Measurements from ENCODE around the gene PHF3. TPM values are rescaled to one million over a fixed set of nuclear protein-coding genes. Genes with fewer than 3 reads are reported as not detected.

The PHF3 gene
- total RNA-seq, 1 experiment from 2014 or later: 32.2 TPM

DNA sequence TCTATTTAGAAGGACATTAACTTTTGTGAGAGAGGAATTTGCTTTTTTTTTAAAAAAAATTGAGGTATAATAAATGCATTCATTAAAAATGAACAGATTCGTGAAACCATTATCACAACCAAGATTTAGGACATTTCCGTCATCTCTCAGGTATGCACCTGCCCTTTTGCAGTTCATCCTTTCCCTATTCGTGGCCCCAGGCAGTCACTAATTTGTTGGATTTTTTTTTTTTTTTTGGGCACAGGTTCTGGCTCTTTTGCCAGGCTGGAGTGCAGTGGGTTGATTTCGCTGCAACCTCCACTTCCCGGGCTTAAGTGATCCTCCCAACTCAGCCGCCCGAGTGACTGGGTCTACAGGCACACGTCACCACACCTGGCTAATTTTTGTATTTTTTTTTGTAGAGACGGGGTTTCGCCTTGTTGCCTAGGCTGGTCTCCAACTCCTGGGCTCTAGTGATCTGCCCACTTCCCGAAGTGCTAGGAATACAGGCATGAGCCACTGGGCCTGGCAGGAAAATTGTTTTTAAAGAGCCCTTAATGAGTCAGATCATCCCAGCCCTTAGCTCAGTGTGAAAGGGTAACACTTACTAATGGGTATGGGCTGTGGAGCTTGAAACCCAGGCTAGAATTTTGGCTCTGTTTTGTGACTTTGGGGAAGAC is 9.2 kb downstream of the PHF3 start:
- no peak for DNase-seq (ENCODE audit: extremely low read depth, low read depth)

DNA sequence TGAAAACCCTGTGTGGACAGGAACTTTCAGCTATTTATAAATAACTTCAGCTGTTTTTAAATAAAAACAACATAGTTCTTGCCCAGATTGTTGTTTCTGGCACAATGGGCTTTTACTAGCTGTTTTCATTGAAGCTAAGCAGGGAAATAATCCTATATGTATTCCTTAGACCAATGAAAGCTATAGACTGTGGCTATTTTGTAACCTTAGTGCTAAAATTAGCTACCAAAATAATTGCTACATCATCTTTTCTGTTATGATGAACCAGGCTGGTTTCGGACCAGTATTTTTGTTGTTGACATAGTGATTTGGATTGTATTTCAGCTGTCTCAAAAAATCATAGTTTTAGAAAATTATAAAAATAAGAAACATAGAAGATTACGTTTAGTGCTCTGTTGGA is 13.7 kb downstream of the PHF3 start:
- DNase-seq (ENCODE audit: extremely low read depth, low read depth): no peak

DNA sequence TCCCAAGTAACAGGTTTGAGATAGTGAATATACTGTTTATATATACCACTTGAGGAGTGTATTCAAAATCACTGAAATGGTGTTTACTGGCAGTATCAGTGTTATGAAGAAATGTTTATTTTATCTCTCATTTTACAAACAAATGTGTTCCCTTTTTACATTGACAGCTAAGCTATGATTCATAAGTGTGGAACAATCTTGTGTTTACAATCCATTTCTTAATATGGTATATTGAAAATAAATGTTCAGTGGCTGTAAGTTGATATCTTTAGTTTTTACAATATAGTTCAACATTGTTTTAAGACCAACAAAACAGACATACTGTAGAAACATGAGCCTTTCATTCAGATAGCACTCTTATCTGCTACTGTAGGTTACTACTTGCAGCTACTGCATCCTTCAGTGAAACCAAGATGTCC is 14.3 kb downstream of the PHF3 start:
- DNase-seq (ENCODE audit: extremely low read depth, low read depth): peak; percentile 19

DNA sequence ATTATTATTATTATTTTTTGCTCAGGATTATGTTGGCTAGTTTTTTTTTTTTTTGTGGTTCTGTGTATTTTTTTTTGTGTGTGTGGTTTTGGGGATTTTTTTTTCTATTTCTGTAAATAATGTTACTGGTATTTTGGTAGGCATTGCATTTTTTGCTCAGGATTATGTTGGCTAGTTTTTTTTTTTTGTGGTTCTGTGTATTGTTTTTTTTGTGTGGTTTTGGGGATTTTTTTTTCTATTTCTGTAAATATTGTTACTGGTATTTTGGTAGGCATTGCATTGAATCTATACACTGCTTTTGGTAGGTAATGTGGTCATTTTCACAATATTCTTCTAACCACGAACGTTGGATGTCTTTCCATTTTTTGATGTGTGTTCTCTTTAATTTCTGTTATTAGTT is 17.4 kb downstream of the PHF3 start:
- no peak for DNase-seq (ENCODE audit: extremely low read depth, low read depth)

DNA sequence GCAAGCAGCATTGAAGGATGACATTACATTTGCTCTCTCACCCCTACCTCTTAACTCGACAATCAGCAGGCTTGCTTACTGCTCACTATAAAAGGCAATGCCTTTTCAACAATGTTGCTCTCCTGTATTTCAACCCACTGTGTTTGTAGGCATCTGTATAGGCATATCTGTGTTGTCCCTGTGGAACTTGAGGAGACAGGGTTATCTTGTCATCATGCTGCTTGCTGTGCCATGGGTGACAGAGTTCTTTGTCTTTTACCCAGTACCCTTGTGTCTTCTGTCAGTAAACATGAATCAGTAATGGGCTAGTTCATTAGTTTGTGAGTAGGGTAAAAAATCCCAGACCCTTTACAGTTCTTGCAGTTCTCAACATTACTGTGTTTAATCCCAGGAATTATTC is 25.2 kb downstream of the PHF3 start:
- DNase-seq (ENCODE audit: extremely low read depth, low read depth): no peak

DNA sequence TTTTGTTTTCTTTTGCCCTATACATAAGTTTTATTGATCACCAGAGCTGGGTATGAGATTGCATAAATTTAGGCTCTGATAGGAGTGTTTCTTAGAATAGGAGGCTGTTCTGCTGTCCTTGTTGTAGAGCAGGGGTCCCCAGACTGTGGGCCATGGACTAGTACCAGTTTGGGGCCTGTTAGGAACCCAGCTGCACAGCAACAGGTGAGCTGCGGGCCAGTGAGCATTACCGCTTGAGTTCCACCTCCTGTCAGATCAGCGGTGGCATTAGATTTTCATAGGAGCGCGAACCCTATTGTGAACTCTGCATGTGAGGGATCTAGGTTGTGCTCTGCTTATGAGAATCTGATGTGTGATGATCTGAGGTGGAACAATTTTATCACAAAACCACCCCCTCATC is 26.2 kb downstream of the PHF3 start:
- no peak for DNase-seq (ENCODE audit: extremely low read depth, low read depth)

DNA sequence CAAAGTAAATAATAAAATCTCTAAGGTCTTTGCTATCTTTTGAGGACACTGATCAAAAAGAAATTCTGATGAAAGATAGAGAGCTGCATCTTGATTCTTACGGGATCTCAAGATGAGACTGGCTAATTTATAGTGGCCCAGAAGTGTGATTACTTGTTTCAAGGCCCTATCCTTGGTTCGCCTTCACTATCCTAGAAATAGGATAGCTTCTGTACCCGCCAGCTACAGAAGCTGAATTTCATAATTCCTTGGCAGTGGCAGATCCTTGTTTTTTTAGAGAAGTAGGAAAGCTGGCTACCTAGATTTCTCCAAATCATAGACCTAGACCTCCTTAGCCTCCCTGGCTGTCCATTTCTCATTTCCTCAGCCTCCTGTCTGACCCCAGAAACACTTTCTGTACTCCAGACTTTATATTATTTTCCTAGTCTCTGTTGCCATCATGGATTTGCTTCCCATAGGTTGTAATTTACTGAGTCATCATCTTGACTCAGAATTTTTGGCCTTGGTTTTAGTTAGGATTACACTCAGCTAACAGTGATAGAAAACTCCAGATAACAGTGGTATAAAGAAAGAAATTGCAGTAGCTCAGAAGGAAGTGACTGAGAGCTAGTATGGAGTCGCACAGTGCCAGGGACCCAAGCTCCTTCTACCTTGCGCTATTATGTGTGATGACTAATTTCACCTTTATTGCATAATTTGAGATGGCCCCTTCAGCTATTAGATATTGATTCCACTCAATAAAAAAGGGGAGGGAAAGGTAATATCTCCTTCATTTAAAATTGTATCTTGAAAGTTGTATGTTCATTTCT is 27.7 kb downstream of the PHF3 start:
- DNase-seq (ENCODE audit: extremely low read depth, low read depth): no peak

DNA sequence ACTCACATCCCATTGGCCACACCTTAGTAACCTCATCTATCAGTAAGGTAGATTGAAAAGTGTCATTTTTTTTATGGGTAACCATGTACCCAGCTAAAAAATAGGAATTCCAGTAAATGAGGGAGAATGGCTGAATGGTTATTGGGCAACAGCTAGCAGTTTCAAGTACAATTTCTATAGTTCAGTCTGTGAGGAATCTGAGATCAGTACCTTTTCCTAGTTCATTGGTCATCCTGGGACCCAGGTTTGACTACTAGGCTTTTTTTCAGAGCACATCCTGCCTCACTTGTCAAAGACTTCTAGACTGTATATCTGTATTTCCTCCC is 28.3 kb downstream of the PHF3 start:
- no peak for DNase-seq (ENCODE audit: extremely low read depth, low read depth)

DNA sequence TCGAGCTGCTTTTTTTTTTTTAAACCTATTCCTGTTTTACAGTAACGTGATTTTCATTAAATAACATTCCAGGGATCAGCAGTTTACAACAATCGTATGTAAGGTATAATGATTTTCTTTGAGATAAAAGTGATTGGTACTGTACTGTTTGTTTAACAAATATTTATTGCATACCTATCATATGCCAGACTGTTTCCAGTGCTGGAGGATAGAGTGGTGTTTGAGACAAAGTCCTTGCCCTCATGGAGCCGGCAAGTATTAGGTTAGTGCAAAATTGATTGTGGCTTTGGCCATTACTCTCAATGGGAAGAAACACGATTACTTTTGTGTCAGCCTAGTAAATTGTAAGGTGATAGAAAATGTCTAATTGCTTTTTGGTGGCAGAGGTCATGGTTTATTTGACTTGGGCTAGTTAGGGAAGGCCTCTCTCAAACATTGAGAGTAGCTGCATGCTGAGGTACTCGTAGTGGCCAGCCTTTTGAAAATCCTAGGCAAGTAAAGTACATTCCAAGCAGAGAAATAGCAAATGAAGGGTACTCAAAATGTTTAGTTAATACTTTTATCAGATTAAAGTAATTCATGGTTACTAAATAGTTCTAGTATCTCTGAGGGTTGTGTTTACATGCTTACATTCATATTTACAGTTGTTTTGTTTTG is 35.6 kb downstream of the PHF3 start:
- DNase-seq (ENCODE audit: extremely low read depth, low read depth): no peak

DNA sequence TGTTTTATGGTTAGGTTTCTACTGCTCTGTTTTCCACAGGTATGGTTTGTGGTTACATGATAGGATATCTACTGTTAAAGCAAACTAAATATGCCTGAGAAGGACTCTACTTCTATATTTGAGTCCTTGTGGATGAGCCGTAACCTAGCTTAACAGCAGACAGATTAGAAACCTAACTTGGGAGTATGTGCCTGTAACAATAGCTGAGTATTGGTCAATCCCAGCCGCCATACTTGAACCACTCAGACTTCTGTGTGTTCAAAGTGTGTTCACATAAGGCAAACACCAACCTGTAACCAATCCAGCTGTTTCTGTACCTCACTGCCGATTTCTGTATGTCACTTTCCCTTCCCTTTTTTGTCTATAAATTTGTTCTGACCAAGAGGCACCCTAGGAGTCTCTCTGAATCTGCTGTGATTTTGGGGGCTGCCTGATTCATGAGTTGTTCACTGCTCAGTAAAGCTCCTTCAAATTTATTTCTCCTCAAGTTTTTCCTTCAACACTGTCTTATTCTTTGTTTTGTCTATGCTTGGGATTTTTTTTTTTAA is 37.1 kb downstream of the PHF3 start:
- DNase-seq (ENCODE audit: extremely low read depth, low read depth): no peak

DNA sequence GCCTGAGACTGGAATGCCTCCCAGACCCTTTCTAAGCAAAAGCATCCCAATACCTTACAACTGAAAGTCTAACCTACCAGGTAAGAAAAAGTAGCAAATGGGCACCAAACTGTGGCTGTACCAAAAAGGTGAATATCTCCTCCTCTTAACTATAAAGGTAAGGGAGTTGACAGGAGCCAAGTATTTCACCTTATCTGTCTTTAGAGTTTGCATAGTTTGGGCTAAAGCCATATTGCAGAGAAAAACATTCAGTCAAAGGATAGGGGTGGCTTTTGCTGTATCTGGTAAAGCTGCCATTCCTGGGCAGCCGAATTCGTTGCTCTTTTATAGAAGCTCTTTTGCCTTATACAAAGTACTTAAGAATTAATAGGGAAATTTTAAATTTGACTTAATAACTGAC is 38.1 kb downstream of the PHF3 start:
- no peak for DNase-seq (ENCODE audit: extremely low read depth, low read depth)

DNA sequence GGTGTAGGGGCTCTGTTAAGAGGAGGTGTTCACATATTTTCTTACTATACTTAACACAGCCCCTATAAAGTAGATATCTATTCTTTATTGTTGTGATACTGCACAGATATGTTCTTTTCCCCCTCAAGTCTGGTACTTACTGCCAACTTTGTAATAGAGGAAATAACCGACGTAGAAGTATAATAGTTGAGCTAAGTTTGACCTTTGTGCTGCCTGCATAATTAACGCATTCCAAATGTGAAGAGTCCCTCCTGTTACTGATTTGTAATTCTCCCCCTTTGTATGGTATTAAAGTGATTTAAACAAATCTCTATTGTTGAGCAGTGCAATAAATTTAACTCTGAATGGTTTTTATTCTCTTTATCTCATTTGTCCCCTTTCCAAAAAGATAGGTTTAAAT is 39.0 kb downstream of the PHF3 start:
- DNase-seq (ENCODE audit: extremely low read depth, low read depth): no peak

DNA sequence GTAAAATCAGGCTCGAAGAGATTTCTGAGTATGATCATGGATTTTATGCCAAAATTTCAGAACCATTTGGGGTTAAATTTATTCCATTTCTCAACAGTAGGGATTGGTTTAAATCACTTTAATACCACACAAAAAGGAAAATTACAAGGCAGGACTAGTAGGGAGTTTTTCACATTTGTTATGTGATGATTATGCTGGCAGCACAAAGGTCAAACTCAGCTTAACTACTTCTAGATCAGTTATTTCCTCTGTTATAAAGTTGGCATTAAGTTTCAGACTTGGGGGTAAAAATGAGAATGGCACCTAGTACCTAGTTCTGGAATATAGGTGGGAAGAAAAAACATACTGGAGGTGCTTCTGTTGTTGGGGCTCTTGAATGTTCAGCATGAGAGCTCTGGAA is 39.5 kb downstream of the PHF3 start:
- DNase-seq (ENCODE audit: extremely low read depth, low read depth): no peak

DNA sequence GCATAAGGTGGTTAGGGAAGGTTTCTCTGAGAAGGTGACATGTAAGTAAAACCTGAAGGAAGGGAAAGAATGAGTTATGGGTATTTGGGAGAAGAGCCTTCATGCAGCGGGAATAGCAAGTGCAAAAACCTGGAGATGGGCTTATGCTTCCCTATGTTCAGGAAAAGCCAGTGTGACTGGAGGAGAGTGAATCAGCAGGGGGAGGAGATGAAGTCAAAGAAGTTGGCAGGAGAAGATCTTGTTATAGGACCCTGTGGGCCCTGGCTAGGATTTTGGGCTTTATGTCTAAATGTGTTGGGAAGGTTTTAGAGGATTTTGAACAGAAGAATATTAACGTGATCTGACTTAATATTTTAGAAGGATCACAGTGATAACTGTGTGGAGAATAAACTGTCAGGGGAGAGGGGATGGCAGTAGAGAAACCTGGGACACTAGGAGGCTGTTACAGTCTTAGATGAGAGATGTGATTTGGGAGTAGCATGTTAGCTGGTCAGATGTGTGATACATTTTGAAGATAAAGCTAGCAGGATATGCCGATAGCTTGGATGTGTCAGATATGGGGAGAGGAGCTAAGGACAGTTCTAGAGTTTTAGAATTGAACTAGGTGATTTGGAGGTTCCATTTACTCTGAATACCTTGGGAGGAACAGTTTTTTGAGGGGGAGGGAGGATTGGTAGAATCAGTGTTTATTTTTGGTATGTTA is 41.0 kb downstream of the PHF3 start:
- no peak for DNase-seq (ENCODE audit: extremely low read depth, low read depth)

DNA sequence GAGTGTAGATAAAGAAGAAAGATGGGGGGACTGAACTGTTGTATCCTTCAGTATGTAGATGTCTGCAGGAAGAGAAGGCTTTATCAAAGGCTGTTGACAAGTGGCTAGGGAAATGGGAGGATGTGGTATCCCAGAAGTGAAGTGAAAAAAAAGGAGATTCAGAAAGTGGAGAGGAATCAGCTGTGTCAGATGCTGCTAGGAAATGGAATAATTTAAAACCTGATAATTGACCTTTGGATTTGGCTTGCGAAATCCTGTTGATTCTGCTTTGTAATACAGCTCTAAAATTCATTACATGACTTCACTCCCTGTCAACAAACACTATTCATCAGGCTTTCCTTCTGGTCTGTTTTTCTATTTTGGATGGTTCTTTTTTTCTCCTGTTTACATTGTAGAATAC is 41.7 kb downstream of the PHF3 start:
- no peak for DNase-seq (ENCODE audit: extremely low read depth, low read depth)

DNA sequence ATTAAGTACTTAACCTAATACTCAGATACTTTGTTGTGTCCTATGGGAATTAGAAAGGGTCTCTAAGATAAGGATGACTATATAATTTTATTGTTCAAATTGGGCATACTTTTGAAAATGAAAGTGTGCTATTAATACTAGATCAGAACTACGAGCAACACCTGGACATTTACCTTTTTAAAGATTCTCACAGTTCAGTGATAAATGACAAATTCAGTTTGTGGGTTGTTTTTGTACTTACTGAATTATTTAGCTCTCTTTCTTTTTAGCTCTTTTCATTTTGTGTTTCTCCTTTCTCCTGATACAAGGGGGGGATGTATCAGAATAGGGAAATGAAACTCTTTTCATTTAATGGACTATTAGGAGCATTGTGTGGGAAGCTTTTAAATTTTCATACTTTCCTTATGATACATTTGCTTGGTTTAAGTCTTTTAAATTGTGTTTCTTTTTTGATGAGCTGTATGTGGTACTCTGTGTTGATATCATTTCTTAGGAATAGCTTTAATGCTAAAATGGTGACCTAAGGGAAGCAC is 47.5 kb downstream of the PHF3 start:
- no peak for DNase-seq (ENCODE audit: extremely low read depth, low read depth)

DNA sequence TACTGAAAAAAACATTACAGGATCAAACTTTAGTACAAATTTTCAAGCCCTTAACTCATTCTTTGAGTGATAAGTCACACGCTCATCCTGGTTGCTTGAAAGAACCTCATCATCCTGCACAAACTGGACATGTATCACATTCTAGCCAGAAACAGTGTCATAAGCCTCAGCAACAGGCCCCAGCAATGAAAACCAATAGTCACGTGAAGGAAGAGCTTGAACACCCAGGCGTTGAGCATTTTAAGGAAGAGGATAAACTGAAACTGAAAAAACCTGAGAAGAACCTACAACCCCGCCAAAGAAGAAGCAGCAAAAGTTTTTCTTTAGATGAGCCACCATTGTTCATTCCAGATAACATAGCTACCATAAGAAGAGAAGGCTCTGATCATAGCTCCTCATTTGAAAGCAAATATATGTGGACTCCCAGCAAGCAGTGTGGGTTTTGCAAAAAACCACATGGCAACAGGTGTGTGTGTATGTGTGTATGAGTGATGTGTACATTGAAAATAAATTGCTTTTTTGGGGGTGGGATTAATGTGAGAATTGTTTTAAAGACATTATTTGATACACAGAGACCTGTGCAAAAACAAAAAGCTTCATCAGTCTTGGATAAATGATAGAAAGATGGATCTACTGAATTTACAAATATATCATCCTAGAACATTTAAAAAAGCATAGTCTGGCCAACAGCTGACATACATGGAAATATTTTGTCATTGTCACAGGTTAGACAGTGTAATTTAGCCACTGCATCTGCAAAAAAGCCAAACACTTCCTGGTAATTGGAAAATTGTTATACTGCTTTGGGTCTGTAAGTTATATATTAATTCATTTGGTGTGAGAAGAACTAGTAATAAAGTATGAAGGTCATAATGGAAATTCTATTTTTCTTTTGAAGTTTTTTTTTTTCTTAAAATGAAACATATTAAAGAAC is 50.1 kb downstream of the PHF3 start:
- DNase-seq (ENCODE audit: extremely low read depth, low read depth): no peak

DNA sequence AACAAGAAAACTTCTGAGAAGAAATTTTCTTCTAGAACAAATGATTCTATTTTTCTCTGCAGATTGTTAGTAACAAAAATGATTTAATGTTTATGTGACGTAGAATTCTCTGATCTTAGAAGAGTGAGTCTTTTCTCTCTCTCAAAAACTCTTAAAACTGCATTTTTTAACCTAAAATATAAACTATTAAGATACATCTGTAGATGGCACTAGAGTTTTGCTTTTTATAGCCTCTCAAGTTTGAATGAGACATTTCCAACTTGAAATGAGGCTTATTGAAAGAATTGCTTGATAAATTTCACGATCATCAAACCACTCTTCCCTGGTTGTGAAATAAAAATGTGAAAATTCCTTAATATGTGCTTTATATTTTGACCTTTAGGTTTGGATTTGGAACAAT is 53.8 kb downstream of the PHF3 start:
- DNase-seq (ENCODE audit: extremely low read depth, low read depth): no peak

DNA sequence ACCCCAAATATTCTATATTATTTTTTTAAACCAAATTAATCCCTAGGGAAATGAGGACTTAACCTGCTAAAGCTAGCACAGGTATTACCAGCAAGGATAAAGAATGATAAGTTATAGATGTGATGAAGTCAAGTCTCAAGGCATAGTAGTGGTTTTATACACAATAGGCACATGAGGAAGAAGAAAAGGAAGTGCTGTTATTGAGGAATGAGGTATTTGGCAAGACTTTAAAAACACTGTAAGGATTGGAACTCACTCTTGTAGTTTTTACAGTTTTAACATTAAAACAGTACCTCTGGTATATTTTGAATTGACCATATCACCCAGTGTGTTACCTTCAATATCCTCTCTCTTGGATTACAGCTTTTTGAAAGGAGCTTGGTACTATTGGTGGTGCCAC is 54.6 kb downstream of the PHF3 start:
- no peak for DNase-seq (ENCODE audit: extremely low read depth, low read depth)

DNA sequence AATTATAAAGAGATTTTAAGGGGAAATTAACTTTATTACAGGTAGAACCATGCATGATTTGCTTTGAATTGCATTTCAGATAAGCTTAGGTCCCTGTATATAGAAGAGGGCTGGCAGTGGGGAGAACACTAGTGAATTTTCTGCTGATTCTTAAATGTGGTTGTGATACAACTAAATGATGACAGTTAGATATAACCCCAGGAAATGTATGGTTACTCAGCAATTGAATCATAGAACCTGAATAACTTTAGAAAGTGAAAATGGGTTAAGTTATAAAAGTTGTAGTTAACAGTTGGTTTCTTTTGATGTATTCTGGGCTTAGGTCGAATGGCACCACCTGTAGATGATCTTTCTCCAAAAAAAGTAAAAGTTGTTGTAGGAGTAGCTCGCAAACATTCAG is 70.1 kb downstream of the PHF3 start:
- no peak for DNase-seq (ENCODE audit: extremely low read depth, low read depth)

Data from NCI-H460 (cell line).